Suprapubic skin (tissue), 4 donors: Measurements from ENCODE around the gene CDH4. TPM values are rescaled to one million over a fixed set of nuclear protein-coding genes. Genes with fewer than 3 reads are reported as not detected.

Source experiments
- DNase-seq, 2 donors: peaks; one replicate each; pipeline ENCODE4 v3.0.0-alpha.2; 2019; ENCODE audit warnings: low spot score in 2 of 2
- H3K27ac ChIP-seq: fragments of 200-600 bp; sonication (generic); one replicate; pipeline ENCODE4 v1.5.1; 2019
- H3K27me3 ChIP-seq: fragments of 200-600 bp; sonication (generic); one replicate; pipeline ENCODE4 v1.5.1; 2019
- H3K36me3 ChIP-seq: fragments of 200-600 bp; sonication (generic); one replicate; pipeline ENCODE4 v1.5.1; 2019
- H3K4me1 ChIP-seq: fragments of 200-600 bp; sonication (generic); one replicate; pipeline ENCODE4 v1.5.1; 2019
- H3K4me3 ChIP-seq: fragments of 200-600 bp; sonication (generic); one replicate; pipeline ENCODE4 v1.5.1; 2019; ENCODE audit warnings: mild to moderate bottlenecking
- H3K9me3 ChIP-seq: fragments of 200-600 bp; sonication (generic); one replicate; pipeline ENCODE4 v1.5.1; 2019
- EP300 ChIP-seq: sonication (generic); formaldehyde crosslinking; IDR thresholded peaks from one replicate; pipeline ENCODE4 v1.6.1; 2017; ENCODE audit warnings: antibody characterized with exemption
- POLR2A ChIP-seq, 2 donors: fragments of 450-650 bp; IDR thresholded peaks; one replicate each; pipeline ENCODE4 v1.6.1; 2017; ENCODE audit warnings: antibody characterized with exemption in 2 of 2, mild to moderate bottlenecking in 2 of 2, moderate library complexity in 2 of 2
- POLR2AphosphoS5 ChIP-seq, 3 donors: sonication (generic); formaldehyde crosslinking; IDR thresholded peaks; one replicate each; pipeline ENCODE4 v1.6.1; 2017; ENCODE audit warnings: antibody characterized with exemption in 3 of 3
- WGBS: methylation state at CpG from one replicate; pipeline ENCODE4 v1.1.5; 2018; 5-methylcytosine and 5-hydroxymethylcytosine counted together
- total RNA-seq, 4 donors: library from RNA; depleted of rRNA; stranded (reverse); fragments of >200 nt; gene quantifications; one replicate each; pipeline ENCODE4 v1.1.0, GENCODE V29; 2016
- TF ChIP-seq, protein P1 (sequence below), 2 donors: fragments of 200-600 bp in 1 of 2; fragments of 450-650 bp in 1 of 2; sonication (generic) in 1 of 2; IDR thresholded peaks; one replicate each; pipeline ENCODE4 v1.5.1; 2016 to 2019; ENCODE audit warnings: antibody characterized with exemption in 2 of 2, mild to moderate bottlenecking in 1 of 2, moderate library complexity in 1 of 2

Gene CDH4
- total RNA-seq, 4 donors from 2014 or later, result 0.91 to 5.9 (median 2.6) TPM

DNA sequence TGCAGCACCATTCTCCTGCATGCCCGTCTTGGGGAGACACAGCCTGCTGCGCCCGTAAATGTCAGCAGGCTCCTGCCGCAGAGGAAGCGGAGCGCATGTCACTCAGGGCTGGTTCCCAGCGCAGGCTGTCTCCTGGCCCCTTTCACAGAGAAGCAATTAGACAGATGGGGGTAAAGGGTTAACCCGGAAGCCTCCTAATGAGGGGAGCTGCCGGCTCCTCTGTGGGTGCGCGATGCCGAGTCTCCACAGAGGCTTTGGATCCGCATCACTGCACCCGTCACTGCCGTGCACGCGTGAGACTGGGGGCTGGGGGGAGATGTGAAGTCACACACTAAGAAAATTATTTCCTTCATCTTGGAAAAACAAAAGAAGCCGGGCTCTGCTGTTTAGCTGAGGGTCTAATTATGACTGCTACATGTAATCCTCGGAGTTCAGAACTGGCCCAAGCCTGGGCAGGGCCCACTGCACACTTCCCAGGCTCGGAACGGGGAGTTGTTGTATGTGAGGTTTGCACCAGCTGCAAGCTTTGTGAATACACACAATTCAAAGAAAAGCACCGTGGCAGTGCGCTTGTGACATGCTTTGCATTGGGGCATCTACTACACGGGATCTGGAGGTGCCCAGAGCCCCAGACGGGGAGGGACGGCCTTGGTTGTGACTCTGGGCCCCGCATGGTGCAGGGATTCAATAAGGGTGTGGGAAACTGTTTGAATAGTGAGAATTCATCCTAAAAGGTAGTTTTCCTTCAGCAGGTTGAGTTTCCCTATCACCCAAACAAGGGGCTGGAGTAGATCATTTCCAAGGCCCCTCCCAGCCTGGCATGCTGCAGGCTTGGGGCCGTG, 482.1 kb downstream of the CDH4 start:
- H3K4me3 ChIP-seq, result no peak overlapping the region
- H3K9me3 ChIP-seq, result no peaks in the 10 kb centered on the region
- no peaks in the 10 kb centered on the region for H3K4me1 ChIP-seq
- peaks cover 53% of the 10 kb centered on the region for H3K27me3 ChIP-seq
- no peak for DNase-seq
- no peak for TF ChIP-seq POLR2AphosphoS5 (IDR thresholded peaks at IDR 0.05)
- no peak for TF ChIP-seq POLR2A (IDR thresholded peaks at IDR 0.05)
- TF ChIP-seq, protein P1, sequence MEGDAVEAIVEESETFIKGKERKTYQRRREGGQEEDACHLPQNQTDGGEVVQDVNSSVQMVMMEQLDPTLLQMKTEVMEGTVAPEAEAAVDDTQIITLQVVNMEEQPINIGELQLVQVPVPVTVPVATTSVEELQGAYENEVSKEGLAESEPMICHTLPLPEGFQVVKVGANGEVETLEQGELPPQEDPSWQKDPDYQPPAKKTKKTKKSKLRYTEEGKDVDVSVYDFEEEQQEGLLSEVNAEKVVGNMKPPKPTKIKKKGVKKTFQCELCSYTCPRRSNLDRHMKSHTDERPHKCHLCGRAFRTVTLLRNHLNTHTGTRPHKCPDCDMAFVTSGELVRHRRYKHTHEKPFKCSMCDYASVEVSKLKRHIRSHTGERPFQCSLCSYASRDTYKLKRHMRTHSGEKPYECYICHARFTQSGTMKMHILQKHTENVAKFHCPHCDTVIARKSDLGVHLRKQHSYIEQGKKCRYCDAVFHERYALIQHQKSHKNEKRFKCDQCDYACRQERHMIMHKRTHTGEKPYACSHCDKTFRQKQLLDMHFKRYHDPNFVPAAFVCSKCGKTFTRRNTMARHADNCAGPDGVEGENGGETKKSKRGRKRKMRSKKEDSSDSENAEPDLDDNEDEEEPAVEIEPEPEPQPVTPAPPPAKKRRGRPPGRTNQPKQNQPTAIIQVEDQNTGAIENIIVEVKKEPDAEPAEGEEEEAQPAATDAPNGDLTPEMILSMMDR (IDR thresholded peaks at IDR 0.05), result no peak
- TF ChIP-seq EP300, result no peak
- H3K36me3 ChIP-seq, result no peaks in the 10 kb centered on the region
- no peak overlapping the region for H3K27ac ChIP-seq
- 69% methylated on average over 28 of the region's 28 CpGs for WGBS

DNA sequence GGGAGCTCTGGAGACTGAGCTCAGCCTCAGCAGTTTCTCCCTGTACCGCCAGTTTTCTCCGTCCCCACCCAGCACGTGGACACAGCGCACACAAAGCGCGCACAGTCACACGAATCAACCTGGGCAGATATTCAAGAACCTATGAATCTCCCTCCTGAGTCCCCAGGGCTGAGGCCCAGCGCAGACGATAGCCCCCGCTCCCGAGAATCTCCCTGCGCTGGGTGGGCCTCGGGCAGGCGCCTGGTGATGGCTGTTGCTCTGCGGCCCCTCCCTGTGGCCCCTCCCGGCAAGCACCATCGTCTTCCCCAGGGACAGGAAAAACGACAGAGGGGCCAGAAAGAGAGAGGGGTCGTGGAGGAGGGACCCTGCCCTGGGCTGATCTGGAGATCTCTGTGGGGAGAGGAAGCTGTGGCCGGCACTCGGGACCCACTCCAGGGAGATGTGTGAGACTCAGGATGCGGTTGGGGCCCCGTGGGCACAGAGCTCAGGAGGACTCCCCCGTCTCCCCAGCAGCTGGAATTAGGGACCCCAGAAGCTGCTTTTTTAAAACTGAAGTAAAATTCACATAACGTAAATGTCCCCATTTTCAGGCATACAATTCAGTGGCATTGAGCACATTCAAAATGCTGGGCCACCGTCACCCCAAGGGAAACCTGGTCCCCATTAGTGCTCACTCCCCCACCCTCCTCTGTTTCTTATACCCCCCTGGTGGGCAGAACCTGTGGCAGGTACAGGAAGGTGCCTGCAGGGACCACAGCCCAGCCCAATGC, 482.9 kb downstream of the CDH4 start:
- H3K9me3 ChIP-seq, result no peaks in the 10 kb centered on the region
- H3K27me3 ChIP-seq, result peaks cover 53% of the 10 kb centered on the region
- no peak overlapping the region for H3K4me3 ChIP-seq
- no peak for TF ChIP-seq POLR2A (IDR thresholded peaks at IDR 0.05)
- no peak for TF ChIP-seq POLR2AphosphoS5 (IDR thresholded peaks at IDR 0.05)
- no peak for TF ChIP-seq EP300
- TF ChIP-seq, protein P1 (IDR thresholded peaks at IDR 0.05), result no peak
- H3K27ac ChIP-seq, result no peak overlapping the region
- H3K36me3 ChIP-seq, result no peaks in the 10 kb centered on the region
- 66% methylated on average over 25 of the region's 26 CpGs for whole genome bisulfite sequencing
- no peak for DNase-seq
- H3K4me1 ChIP-seq, result no peaks in the 10 kb centered on the region

DNA sequence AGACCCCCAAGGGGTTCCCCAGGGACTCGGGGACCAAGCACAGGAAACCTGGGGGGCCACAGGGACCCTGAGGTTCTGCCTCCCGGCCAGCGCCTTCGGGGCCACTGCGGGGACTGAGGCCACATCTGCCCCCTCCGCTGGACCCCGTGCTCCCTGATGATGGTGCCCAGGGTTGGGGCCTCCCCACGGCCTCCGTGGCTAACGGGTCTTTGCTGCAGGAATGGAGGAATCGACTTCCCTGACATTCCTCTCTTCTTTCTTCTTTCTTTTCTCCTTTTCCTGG, 483.4 kb downstream of the CDH4 start:
- Histone ChIP-seq H3K36me3 (no peaks in the 10 kb centered on the region), H3K4me1 (no peaks in the 10 kb centered on the region), H3K9me3 (no peaks in the 10 kb centered on the region), H3K27me3 (peaks cover 53% of the 10 kb centered on the region), H3K4me3 (no peak overlapping the region), H3K27ac (no peak overlapping the region)
- DNase-seq, result no peak
- WGBS, result 79% methylated on average over 11 of the region's 11 CpGs
- TF ChIP-seq, protein P1 (IDR thresholded peaks at IDR 0.05), result no peak
- no peak for TF ChIP-seq POLR2A (IDR thresholded peaks at IDR 0.05)
- TF ChIP-seq POLR2AphosphoS5 (IDR thresholded peaks at IDR 0.05), result no peak
- TF ChIP-seq EP300, result no peak

DNA sequence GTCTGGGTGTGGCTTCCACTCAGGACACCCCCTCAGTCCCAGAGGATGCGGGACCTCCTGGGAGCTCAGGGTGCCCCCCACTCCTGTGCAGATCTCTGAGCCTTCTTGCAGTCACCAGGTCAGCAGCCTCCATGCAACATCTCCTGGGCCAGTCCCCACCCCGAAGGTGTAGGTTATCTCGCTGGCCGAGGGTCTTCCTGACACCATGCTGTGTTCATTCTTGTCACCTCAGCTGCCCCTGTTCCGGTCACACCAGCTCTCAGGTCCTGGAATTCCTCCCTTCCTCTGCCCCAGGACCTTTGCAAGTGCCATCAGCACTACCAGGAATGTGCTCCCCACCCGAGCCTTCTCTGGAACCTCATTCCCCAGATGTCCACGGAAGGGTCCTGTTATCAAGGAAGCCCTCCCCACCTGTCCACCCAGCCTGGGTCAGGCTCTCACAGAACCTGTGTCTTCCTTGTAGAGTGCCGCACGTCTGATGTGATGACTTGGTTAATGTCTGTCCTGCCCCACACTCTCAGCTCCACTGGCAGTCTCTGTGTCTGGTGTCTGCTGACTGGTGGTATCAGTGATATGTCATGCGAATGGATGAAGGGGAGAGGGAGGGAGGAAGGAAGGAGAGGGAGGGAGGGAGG, 484.1 kb downstream of the CDH4 start:
- peaks cover 48% of the 10 kb centered on the region for H3K27me3 ChIP-seq
- WGBS, result 77% methylated on average over 10 of the region's 10 CpGs
- no peaks in the 10 kb centered on the region for H3K4me1 ChIP-seq
- H3K27ac ChIP-seq, result no peak overlapping the region
- no peaks in the 10 kb centered on the region for H3K9me3 ChIP-seq
- no peak for TF ChIP-seq POLR2AphosphoS5 (IDR thresholded peaks at IDR 0.05)
- no peak for TF ChIP-seq EP300
- TF ChIP-seq, protein P1 (IDR thresholded peaks at IDR 0.05), result no peak
- H3K4me3 ChIP-seq, result no peak overlapping the region
- H3K36me3 ChIP-seq, result no peaks in the 10 kb centered on the region
- no peak for DNase-seq
